HG02973 (cell line): Measurements from ENCODE around the gene DOCK9.
A peak's percentile ranks its signal among the peaks of the same experiment; 100 is the strongest.

ENCODE experiments used
- ATAC-seq: cut with Tn5 transposase; IDR thresholded peaks from one replicate; pipeline ENCODE4 v1.9.1; 2021; ENCODE audit warnings: moderate library complexity; ENCODE audit not compliant: unreplicated experiment

DOCK9 gene

DNA sequence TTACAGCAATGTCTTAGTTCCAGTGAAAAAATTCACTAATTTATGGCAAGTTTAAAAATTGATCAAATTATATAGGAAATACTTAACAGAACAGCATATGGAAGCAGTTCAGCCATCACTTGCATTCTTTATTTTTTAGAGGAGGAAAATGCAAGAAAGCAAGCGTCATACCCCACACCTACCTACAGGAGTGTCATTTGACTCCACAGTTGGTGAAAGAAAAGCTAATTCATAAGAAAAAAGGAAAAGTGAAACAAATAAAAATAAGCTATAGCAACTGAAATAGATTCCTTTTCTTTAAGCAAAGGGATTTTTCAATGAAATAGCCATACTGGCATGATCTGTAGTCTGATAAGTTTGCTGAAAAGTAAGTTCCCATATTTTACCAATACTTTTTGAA, 111.0 kb downstream of the DOCK9 start:
- ATAC-seq = no peak

DNA sequence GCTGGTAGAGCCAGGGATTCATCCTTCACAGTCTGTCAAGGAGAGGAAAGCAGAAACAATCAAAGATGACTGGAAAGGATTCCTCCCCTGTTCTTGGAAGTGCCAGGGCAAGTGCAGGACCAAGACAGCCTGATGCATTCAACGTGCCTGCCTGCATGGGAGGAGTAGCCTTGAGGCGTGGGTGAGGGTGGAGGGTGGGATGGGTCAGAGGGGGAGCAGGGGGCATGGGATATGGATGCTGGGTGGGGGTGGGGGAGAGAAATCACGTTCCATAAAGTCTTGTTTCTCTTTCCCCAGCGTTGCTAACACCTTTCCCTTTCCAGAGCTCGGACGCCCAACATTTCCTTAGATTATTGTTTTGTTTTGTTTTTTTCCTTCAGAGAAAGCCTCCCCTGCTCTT, 117.4 kb downstream of the DOCK9 start:
- no peak for ATAC-seq

DNA sequence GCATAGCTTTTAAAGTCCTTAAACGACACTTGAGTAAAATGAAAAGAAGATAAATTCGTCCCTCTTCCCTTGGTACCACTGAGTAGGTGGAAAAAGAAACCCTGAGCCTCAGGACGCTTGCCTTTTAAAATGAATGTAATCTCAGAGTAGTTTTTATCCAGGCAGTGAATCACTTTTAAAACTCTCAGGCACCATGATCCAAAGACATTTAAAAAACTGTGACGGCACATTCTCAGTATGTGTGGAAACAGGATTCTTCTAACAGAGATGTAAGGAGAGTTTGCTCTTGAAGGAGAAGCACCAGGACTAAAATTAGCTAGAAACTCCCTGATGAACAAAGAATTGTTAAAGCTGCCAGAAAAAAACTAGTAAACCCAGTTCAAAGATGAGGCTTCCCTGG, 119.7 kb downstream of the DOCK9 start:
- ATAC-seq = no peak

DNA sequence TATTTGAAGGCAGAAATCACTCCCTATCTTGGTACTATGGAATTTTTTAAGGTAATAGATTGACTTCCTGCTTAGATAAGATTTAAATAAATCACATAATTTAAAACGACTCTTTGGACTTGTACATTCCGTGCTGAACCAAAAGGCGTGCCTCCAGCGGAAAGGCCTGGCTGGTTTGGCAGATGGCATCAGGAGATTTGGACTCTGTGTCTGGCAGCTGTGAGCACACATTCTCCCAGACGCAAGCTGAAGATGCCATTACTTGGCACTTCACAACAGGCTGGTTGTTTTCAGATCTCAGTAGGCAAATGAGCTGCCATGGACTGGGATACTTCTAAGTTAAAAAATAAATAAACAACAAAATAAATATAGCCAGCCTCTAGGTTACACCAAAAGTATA, 120.9 kb downstream of the DOCK9 start:
- no peak for ATAC-seq

DNA sequence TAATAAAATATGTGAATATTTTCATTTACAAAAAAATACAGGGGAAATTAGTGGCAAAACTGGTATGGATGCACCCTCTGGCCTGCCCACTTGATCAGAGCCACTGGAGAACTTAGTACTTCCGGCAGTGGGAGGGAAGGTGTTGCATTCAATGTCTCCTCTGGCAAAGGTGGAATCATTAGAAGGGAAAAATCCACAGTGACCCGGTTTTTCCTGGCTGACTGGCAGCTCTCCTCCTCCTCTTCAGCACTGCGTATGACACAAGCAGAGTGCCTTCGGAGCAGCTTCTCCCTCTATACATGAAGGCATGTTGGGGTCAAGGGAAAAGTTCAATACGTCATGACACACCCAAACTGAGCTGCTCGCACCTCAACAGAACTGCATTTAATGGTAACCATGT, 123.4 kb downstream of the DOCK9 start:
- ATAC-seq = no peak

DNA sequence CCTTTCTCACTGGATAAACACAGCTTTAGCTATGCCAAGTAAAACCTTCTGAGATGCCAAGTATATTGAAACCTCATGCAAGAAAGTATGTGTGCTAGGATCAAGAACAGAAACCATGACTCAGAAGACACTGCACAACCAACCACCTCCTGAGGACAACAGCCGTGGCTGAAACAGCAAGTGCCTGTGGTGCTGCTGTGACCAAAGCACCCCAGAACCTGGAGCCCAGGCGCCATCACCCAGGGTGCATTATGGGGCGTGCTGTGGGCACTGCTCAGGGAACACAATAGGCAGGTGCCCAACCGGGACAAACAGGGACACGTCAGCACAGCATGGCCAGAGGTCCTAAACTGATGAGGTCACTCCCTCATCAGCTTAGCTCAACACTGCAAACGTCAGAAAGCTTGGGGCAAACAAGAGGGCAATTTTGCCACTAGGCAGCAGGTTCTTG, 124.1 kb downstream of the DOCK9 start:
- peak; percentile 99 for ATAC-seq

DNA sequence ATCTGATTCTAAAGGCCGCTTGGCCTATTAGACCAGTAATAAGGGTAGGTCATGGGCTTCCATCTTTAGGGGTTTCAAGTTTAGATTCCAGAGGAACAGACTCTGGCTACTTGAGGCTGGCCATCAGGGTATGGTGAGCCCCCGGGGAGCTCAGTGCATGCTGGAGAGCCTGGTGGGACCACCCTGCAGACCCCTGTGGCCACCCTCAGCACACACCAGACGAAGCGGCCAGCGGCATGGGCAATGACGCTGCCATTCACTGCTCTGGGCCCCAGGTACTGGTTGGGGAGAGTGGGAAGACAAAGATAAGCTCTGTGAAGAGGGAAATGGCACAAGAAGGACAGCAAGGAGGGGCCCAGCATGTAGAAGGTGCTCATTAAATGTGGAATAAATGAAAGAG, 126.6 kb downstream of the DOCK9 start:
- no peak for ATAC-seq

DNA sequence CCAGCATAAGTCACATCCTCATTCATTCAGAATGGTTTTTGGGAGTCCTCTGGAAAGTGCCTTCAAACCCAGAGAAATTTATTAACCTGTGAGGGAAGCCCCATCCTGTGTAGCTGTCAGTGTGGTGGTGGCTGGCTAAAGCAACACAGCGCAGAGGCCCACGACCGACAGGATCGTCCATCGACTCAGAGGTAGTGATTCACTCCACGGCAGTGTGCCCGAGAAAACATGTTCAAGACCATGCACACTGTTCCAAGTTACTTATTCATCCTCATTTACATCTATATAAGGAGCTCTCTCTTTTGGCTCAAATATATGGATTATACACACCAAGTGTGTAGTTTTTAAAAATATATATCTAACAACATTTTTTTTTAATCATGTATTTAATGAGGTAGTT, 129.1 kb downstream of the DOCK9 start:
- no peak for ATAC-seq

DNA sequence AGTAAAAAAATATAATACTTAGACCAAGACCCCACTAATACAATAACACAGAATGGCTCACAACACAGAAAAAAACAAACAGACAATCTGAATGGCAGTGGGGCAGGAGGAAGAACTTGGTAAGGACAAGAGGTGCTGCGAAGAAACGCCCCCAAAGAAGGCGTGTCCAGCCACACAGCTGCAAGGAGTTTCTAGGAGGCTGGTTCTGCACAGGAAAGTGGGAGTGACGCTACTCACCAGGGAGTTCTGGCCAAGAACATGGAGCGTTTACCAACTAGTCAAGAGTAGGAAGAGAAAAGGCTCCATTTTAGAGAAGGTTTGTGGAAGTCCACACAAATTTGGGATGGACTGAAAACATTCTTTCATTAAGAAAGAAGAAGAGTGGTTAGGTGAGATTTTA, 130.1 kb downstream of the DOCK9 start:
- no peak for ATAC-seq

DNA sequence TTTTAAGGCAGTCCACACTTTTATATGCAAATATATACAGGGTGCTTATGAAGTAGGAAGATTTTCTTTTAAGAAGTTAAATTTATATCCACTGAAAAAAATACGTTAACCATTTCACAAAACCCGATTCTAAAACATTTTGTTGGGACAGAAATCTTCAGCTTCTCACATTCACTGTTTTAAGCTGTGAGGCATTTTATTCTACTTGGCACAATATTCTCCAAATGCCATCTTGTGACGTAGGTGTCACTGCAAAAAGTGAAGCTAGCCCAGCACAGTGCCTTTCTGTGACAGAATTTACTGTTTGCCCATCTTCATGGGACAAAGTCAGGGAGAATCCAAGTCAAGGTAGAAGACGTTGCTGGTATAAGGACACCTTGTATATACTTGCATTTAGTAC, 130.9 kb downstream of the DOCK9 start:
- ATAC-seq = no peak

DNA sequence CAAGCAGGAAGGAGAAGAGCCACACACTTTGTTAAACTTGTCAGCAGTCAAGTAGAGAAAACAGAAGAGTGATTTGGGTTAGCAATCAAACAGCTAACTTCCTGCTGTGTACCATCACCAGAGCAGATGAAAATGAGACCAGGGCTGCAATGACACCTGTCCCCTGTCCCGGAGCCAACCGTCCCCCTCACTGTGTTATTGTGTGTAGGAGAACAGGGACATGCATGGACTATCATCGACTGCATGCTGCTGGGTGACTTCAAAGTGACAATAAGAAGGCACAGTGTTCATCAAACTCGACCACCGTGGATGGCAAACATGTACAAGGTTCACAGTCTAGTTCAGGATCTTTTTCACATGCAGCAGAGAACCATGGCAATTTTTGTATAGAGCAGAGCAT, 131.3 kb downstream of the DOCK9 start:
- ATAC-seq = no peak

DNA sequence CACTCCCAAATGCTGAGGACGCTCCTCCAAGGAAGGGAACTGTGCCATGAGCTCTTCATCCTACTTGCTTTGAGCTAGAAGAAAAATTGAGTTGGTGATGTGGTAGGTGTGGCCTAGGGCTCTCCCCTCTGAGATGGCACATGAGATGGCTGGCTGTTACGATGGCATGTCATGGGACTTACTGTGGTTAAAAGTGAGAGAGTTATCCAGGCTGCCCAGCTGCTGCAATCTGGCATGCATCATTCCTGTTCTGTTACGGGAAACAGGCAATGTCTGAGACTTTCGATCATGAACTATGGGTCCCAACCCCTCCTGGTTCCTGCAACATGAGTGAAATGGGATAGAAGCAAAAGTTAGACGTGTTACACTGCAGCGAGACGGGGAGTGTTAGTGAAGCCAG, 132.1 kb downstream of the DOCK9 start:
- no peak for ATAC-seq

DNA sequence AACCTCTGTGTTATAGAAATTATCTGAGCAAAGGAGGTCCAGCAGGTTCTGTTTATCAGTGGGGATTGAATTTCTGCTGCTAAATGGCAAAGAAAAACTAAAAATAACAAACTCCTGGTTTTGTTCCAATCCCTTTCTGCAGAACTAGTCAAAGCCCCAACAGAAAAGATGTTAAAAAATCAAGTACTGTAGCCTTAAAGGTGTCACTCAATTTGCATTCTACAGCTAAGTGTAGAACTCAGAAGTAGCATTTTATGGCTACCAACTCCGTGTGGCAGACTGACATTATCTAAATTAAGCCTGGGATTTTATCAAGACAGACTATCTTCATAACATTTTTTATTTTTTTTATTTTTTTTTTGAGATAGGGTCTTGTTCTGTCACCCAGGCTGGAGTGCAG, 133.8 kb downstream of the DOCK9 start:
- ATAC-seq = no peak

DNA sequence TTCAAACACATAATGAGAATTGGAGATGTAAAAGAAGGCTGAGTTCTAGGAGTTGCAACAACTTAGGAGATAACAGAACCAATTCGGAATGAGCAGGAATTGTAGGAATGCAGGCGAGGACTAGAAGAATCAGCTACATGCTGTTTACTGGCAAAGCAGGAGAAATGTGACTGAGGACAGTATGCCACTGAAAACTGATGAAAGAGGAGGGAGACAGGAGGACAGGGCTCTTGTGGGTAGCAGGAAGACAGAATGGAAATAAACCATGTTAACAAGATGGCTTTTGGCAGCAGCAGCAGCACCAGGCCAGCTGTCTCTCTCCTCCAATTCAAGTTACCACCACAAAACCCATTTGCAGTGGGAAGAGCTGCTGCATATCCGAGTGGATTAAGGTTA, 134.4 kb downstream of the DOCK9 start:
- ATAC-seq = no peak

DNA sequence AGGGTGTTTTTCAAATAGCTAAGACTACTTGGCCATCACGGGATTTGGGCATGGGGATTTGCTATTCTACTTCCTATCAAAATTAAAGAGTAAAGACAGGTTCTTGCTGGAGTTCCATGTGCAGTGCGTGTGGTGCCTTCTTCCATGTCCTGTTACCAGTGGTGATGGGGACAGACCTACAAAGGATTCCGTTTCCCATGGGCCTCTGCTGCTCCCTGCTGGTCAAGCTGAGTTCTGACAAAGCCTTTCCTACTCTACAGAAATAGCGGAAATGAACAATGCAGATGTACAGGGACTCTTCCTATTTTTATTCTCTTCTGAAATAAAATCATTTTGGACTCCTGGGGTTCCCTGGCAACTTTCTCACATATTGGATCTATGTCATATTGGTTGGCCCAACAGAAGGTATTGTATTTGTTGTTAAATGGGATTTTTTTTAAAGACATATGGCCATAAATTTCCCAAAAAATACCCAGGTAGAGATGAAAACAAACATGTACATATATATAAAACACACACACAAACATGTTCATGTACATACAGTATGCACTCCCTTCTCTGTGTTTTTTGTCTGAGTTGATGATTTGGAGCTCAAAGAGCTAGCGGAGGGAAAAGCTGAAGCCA, 134.9 kb downstream of the DOCK9 start:
- peak; percentile 90 for ATAC-seq

DNA sequence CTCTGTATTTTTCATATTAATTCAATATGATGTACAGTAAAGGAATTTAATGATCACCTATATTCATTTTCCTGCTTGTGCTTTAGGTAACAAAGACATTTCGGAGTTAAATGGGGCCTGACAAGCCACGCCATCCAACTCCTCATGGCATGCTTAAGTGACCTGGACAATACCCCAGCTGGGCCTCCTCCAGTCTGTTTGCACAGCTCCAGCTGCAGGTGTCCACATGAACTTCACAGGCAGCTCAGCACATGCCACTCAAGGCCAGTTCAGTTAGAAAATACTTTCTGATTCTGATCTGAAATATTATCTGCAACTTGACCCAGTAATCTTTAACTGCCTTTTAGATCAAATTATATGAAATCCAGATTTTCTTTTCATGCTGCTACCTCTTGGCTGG, 135.8 kb downstream of the DOCK9 start:
- no peak for ATAC-seq

DNA sequence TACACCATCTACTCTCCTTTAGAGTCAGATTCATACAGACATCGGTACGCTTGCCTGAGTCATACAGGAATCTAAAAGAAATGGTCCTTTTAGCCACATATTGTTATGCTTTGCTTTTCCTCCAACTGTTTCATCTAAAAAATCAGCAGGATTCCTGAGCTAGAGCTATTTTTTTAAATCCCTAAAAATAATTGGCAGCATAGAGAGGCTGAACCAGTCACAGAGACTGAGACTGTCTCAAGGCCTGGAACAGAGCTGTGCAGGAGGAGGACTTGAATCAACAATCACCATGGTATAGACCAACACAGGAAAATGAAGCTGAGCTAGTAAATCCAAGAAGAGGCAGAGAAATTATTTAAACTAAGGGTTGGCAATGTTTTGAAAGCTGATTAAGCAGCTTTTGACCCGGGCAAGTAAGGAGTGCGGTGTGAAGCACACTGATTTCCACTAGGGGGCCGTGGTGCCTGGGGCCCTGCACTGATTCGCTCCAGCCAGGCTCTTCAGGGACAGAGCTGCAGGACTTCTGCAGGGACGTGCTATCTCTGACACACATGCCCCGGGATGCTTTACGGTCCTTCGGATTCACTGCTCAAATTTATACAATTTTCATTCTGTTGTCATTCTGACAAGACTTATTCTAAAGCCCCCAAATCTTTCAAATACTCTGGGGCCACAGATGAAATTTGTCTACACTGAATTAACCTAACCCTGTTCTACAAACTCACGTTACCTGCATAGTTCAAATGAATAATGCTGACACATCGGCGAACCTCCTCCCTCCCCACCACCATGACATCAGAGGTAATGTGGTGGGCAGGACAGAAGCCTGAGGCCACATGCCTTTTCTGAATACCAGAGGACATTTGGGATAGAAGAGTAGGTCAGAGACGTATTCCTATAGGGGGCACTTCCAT, 137.8 kb downstream of the DOCK9 start:
- ATAC-seq = peak; percentile 90

DNA sequence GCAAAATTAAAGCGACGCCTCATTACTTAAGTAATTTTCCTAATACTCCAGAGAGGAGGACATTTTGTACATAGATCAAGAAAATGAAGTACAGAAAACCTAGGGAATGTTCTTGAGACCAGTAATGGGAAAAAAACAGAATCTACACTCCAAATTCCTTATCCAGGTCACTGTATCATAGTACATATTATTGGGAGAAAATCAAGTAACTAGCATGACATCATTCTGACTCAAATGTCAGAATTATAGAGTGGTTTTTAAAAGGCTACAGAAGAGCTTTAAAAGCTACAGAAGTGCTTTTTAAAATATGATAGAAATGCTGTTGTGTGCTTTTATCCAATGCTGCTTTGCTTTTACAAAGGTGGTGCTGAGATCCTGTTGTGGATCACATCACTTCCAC, 139.1 kb downstream of the DOCK9 start:
- ATAC-seq = no peak

DNA sequence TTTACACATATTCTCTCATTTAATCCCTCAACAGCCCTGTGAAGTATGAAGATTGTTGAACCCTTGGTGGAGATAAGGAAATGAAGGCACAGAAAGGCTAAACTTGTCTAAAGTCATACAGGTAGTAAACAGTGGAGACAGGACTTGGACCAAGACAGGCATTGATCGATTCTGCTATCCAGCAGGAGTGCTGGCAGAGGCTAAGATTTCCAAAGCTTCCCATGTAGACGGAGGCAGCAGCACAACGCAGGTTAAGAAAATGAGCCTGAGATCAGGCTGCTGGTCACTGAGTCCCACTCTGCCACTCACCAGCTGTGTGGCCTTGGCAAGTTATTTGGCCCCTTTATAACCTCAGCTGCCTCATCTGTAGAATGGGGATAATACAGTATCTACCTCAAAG, 140.0 kb downstream of the DOCK9 start:
- ATAC-seq = no peak

DNA sequence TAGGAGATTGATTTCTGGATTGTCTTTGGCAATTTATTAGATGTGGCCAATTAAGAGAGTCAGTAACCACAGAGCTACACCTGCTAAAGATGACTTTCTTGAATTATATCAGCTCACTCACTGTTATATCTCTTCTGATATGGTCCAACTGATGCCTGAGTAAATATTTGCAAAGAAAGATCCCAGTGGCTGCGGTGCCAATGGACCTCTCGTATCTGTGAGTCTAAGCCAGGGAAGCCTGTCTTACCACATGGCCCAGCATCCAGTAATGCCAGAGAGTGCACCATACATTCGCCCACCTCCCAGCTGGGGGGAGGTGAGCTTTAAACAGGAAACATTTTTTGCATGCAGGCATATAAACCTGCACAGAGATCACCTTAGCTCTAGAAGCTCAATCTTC, 142.7 kb downstream of the DOCK9 start:
- ATAC-seq = no peak

DNA sequence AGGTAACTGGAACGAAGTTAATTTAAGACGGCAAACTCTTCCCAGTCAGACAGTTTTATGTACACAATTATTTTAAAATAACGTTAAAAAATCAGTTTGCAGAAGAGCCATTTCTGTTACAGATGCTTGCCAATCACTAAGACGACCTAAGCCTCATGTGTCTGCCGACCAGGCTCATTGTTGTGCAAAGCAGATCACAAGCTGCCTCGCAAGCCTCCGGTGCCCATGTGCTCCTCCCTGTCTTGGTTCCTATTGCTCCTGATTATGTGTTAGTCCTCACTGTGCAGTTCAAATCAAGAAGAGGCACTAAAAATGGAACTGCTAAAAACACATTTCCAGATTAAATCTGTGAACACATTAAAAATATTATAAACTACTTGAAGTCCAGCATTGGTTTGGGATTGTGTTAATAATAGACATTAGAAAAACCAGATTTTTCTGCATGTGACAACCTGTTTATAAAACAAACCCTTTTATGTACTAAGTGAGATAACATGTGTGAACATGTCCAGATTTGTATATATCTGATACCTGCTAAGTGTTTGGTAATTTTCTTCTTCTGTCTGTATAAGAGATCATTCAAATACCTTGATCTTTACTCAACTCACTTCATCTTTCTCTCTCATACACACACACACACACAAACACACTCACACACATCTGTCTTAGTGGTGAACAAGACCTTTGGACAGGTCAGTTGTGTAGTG, 143.5 kb downstream of the DOCK9 start:
- no peak for ATAC-seq

DNA sequence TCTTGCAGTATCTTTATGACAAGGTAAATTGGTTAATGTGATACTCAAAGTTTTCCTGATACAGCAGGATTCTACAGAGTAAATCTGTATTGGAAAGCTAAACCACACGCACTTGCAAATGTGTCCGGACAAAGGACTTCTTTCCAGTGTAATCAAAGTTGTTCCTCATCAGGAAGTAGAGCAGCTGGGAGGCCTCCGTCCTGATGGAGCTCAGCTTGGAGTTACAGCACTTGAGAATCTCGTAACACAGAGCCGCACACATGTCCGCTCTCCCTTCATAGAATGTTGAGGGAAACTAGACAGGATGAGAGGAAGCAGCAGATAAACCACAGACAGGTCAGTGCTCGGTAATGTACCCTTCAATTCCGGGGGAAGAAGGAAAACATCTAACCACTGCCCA, 146.6 kb downstream of the DOCK9 start:
- no peak for ATAC-seq
